GM08714 (cell line): ENCODE data around the gene LIF.

Experiments
- H3K4me3 ChIP-seq: fragments of 200-500 bp; sonication (Bioruptor generic); 2 replicates; pipeline ENCODE4 v1.5.1; 2014; ENCODE audit warnings: mild to moderate bottlenecking, low read length, inconsistent platforms
- ZNF274 ChIP-seq: IDR thresholded peaks from 2 replicates; pipeline ENCODE4 v1.6.1; 2012; ENCODE audit warnings: mild to moderate bottlenecking, low read depth, low read length

The LIF gene

GRCh38 chr22:30196880-30197336, 49.7 kb downstream of the LIF start:
- no peak overlapping the region for H3K4me3 ChIP-seq
- TF ChIP-seq ZNF274, result no peak

GRCh38 chr22:30196141-30196879, 50.2 kb downstream of the LIF start:
- no peak for TF ChIP-seq ZNF274
- H3K4me3 ChIP-seq, result no peak overlapping the region

- H3K4me3 ChIP-seq, result no peak overlapping the region
- no peak for TF ChIP-seq ZNF274
Measured at GRCh38 chr22:30195245-30196140, 51.1 kb downstream of the LIF start.

- no peak for TF ChIP-seq ZNF274
- H3K4me3 ChIP-seq, result no peak overlapping the region
Measured at GRCh38 chr22:30193031-30193775, 53.4 kb downstream of the LIF start.

GRCh38 chr22:30192427-30192826, 54.1 kb downstream of the LIF start:
- H3K4me3 ChIP-seq, result no peak overlapping the region
- TF ChIP-seq ZNF274, result no peak

- H3K4me3 ChIP-seq, result no peak overlapping the region
- no peak for TF ChIP-seq ZNF274
Measured at GRCh38 chr22:30191040-30191701, 55.4 kb downstream of the LIF start.

- no peak overlapping the region for H3K4me3 ChIP-seq
- TF ChIP-seq ZNF274, result no peak
Measured at GRCh38 chr22:30190574-30190973, 56.0 kb downstream of the LIF start.
